Ishikawa (cell line): Measurements from ENCODE around the gene ATP6V1F.

Source experiments
- CEBPB ChIP-seq: IDR thresholded peaks from 2 replicates; pipeline ENCODE4 v1.6.1; 2012
- CREB1 ChIP-seq: IDR thresholded peaks from 2 replicates; pipeline ENCODE4 v1.6.1; 2012; ENCODE audit warnings: low read depth
- EGR1 ChIP-seq: IDR thresholded peaks from 2 replicates; pipeline ENCODE4 v1.6.1; 2012
- EP300 ChIP-seq: IDR thresholded peaks from 2 replicates; pipeline ENCODE4 v1.6.1; 2012; ENCODE audit warnings: borderline replicate concordance
- FOXM1 ChIP-seq: IDR thresholded peaks from 2 replicates; pipeline ENCODE4 v1.6.1; 2012; ENCODE audit warnings: low read depth, borderline replicate concordance
- MAX ChIP-seq: IDR thresholded peaks from 2 replicates; pipeline ENCODE4 v1.6.1; 2012
- NFIC ChIP-seq: IDR thresholded peaks from 2 replicates; pipeline ENCODE4 v1.6.1; 2012
- RAD21 ChIP-seq: IDR thresholded peaks from 2 replicates; pipeline ENCODE4 v1.6.1; 2012; ENCODE audit warnings: low read depth
- REST ChIP-seq: IDR thresholded peaks from 2 replicates; pipeline ENCODE4 v1.6.1; 2012; ENCODE audit warnings: low read depth, mild to moderate bottlenecking
- TAF1 ChIP-seq: IDR thresholded peaks from 2 replicates; pipeline ENCODE4 v1.6.1; 2012; ENCODE audit warnings: low read depth, mild to moderate bottlenecking
- TCF12 ChIP-seq: IDR thresholded peaks from 2 replicates; pipeline ENCODE4 v1.6.1; 2012; ENCODE audit warnings: low read depth
- TEAD4 ChIP-seq: IDR thresholded peaks from 2 replicates; pipeline ENCODE4 v1.6.1; 2012
- USF1 ChIP-seq: IDR thresholded peaks from 2 replicates; pipeline ENCODE4 v1.6.1; 2012
- YY1 ChIP-seq: IDR thresholded peaks from 2 replicates; pipeline ENCODE4 v1.6.1; 2012; ENCODE audit warnings: low read depth
- ZBTB7A ChIP-seq: IDR thresholded peaks from 2 replicates; pipeline ENCODE4 v1.6.1; 2012; ENCODE audit warnings: low read depth

ATP6V1F gene

GRCh38 chr7:128914566-128915151 is 52.0 kb downstream of the ATP6V1F start:
- TF ChIP-seq RAD21 (no peak), CEBPB (no peak), USF1 (no peak), YY1 (no peak), NFIC (no peak), FOXM1 (no peak), TAF1 (no peak), MAX (no peak), REST (no peak), EP300 (no peak), ZBTB7A (no peak), TEAD4 (no peak), CREB1 (no peak), TCF12 (no peak), EGR1 (no peak)

GRCh38 chr7:128915271-128915819 is 52.7 kb downstream of the ATP6V1F start:
- TF ChIP-seq TEAD4 (no peak), TAF1 (no peak), TCF12 (no peak), NFIC (no peak), FOXM1 (no peak), CEBPB (no peak)
